ENCODE measurements around the gene BCL2L12. TPM values are rescaled to one million over a fixed set of nuclear protein-coding genes. Genes with fewer than 3 reads are reported as not detected.

Gene BCL2L12
- total and polyA plus RNA-seq, 12 donors: 3.3 to 16.3 (median 9.9) TPM

GRCh38 chr19:49624967-49625910 lies 40.5 kb upstream of the BCL2L12 start:
- intact Hi-C loops (cut with DNase I): no loop called here
- Histone ChIP-seq H3K36me3 (replicated peaks in 1 of 2) (peaks cover 0 to 35% of the 10 kb centered on the region in 2 donors), H3K27me3 (no peaks in the 10 kb centered on the region), H3K9me3 (replicated peaks in 1 of 3) (no peaks in the 10 kb centered on the region), H3K4me1 (replicated peaks in 1 of 2) (no peaks in the 10 kb centered on the region), H3K4me3 (no peak overlapping the region), H3K27ac (no peak overlapping the region)
- no peak for DNase-seq
- no peak for TF ChIP-seq POLR2A (IDR thresholded peaks at IDR 0.05)
- TF ChIP-seq, protein P1, sequence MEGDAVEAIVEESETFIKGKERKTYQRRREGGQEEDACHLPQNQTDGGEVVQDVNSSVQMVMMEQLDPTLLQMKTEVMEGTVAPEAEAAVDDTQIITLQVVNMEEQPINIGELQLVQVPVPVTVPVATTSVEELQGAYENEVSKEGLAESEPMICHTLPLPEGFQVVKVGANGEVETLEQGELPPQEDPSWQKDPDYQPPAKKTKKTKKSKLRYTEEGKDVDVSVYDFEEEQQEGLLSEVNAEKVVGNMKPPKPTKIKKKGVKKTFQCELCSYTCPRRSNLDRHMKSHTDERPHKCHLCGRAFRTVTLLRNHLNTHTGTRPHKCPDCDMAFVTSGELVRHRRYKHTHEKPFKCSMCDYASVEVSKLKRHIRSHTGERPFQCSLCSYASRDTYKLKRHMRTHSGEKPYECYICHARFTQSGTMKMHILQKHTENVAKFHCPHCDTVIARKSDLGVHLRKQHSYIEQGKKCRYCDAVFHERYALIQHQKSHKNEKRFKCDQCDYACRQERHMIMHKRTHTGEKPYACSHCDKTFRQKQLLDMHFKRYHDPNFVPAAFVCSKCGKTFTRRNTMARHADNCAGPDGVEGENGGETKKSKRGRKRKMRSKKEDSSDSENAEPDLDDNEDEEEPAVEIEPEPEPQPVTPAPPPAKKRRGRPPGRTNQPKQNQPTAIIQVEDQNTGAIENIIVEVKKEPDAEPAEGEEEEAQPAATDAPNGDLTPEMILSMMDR (IDR thresholded peaks at IDR 0.05): no peak
- WGBS, 4 donors: 84 to 87% (median 84%) methylated on average over 10 to 27 of the region's 27 CpGs

- Histone ChIP-seq H3K4me3 (no peak overlapping the region), H3K4me1 (replicated peaks in 1 of 2) (peaks cover 0 to 6% of the 10 kb centered on the region in 2 donors), H3K36me3 (replicated peaks in 1 of 2) (peaks cover 0 to 34% of the 10 kb centered on the region in 2 donors), H3K27ac (no peak overlapping the region), H3K27me3 (no peaks in the 10 kb centered on the region), H3K9me3 (replicated peaks in 1 of 3) (no peaks in the 10 kb centered on the region)
- DNase-seq: no peak
- intact Hi-C loops (cut with DNase I): no loop called here
- WGBS, 4 donors: 89 to 96% (median 91%) methylated on average over 11 of the region's 11 CpGs
- no peak for TF ChIP-seq POLR2A (IDR thresholded peaks at IDR 0.05)
- TF ChIP-seq, protein P1 (IDR thresholded peaks at IDR 0.05): no peak
These were observed 39.5 kb upstream of the BCL2L12 start for GRCh38 chr19:49626226-49626625.

- Histone ChIP-seq H3K9me3 (replicated peaks in 1 of 3) (no peaks in the 10 kb centered on the region), H3K36me3 (replicated peaks in 1 of 2) (peaks cover 0 to 22% of the 10 kb centered on the region in 2 donors), H3K27ac (no peak overlapping the region), H3K4me3 (no peak overlapping the region), H3K4me1 (replicated peaks in 1 of 2) (peaks cover 0 to 6% of the 10 kb centered on the region in 2 donors), H3K27me3 (no peaks in the 10 kb centered on the region)
- 87 to 93% (median 89%) methylated on average over 6 to 9 of the region's 9 CpGs for WGBS, 4 donors
- intact Hi-C loops (cut with DNase I): loop anchor here in 1 of 2 donors (5.0 kb wide), 1 partner anchor 32 kb away; no protein-coding TSS in a partner anchor
- DNase-seq: no peak
- no peak for TF ChIP-seq POLR2A (IDR thresholded peaks at IDR 0.05)
- TF ChIP-seq, protein P1 (IDR thresholded peaks at IDR 0.05): no peak
These were observed 36.1 kb upstream of the BCL2L12 start for GRCh38 chr19:49629659-49630058.

DNA sequence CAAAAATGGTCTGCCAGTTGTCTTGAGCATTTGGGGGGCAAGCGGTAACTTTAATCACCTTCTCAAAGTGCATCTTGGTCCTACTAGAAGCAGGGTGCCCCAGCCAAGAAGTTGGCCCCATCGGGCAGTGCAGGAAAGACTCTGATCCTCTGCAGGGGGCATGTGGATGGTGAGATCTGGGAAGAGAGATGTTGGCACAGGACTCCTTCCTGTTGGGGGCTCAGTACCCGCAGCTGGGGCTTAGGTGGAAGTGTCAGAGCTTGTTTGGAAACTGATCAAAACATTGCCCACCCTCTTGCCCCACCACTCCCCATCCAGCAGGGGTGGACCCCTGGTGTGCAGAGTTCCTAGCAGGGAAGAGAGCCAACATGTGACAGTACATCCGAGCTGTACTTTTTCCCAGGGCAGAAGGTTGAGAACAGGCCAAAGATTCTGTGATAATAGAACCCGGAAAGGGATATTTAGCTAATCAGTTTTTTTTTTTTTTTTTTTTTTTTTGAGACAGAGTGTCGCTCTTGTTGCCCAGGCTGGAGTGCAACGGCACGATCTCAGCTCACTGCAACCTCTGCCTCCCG lies 34.6 kb upstream of the BCL2L12 start:
- intact Hi-C loops (cut with DNase I): loop anchor here in 1 of 2 donors (5.0 kb wide), 1 partner anchor 34 kb away; no protein-coding TSS in a partner anchor
- WGBS, 4 donors: 22 to 34% (median 24%) methylated on average over 9 of the region's 9 CpGs
- Histone ChIP-seq H3K4me3 (no peak overlapping the region), H3K27me3 (no peaks in the 10 kb centered on the region), H3K27ac (peak overlapping the region in 1 of 5 donors; percentile 42), H3K9me3 (replicated peaks in 1 of 3) (no peaks in the 10 kb centered on the region), H3K36me3 (replicated peaks in 1 of 2) (peaks cover 0 to 13% of the 10 kb centered on the region in 2 donors), H3K4me1 (replicated peaks in 1 of 2) (peaks cover 0 to 6% of the 10 kb centered on the region in 2 donors)
- peak in 2 of 7 donors; percentile 35 to 51 for DNase-seq
- TF ChIP-seq POLR2A (IDR thresholded peaks at IDR 0.05): no peak
- TF ChIP-seq, protein P1 (IDR thresholded peaks at IDR 0.05): no peak

All from adrenal gland (tissue), 12 donors.